Mucosa of descending colon (tissue), 3 donors: ENCODE data around the gene ARL6. TPM values are rescaled to one million over a fixed set of nuclear protein-coding genes. Genes with fewer than 3 reads are reported as not detected.

Experiments
- ATAC-seq: fragments of 200-7000 bp; cut with Tn5 transposase; one replicate; pipeline ENCODE4 v1.9.1; 2020; ENCODE audit warnings: mild to moderate bottlenecking, moderate library complexity
- DNase-seq, 3 donors: peaks; one replicate each; pipeline ENCODE4 v3.0.0-alpha.2; 2020
- H3K36me3 ChIP-seq: fragments of 200-600 bp; one replicate; pipeline ENCODE4 v1.8.0; 2021; ENCODE audit warnings: low read depth, mild to moderate bottlenecking
- H3K4me1 ChIP-seq: fragments of 200-600 bp; one replicate; pipeline ENCODE4 v1.8.0; 2021; ENCODE audit warnings: low read depth, mild to moderate bottlenecking
- H3K4me3 ChIP-seq: fragments of 200-600 bp; one replicate; pipeline ENCODE4 v1.8.0; 2021; ENCODE audit warnings: mild to moderate bottlenecking
- H3K9me3 ChIP-seq: fragments of 200-600 bp; one replicate; pipeline ENCODE4 v1.8.0; 2021; ENCODE audit warnings: mild to moderate bottlenecking
- CTCF ChIP-seq: fragments of 200-600 bp; IDR thresholded peaks from one replicate; pipeline ENCODE4 v1.8.0; 2022; ENCODE audit warnings: antibody characterized with exemption, mild to moderate bottlenecking
- intact Hi-C, 2 donors: fragments of 100-400 bp; cut with DNase I in 1 of 2; cut with micrococcal nuclease in 1 of 2; formaldehyde crosslinking; loops; one replicate each; pipeline versions ENCODE4 v1.11.0 to v1.11.1; 2022; cut with DNase I, micrococcal nuclease
- total RNA-seq, 3 donors: library from RNA; stranded (reverse); fragmentation: NEBNext Ultra II Directional in 2 of 3; extraction: Animal tissue kit (Norgen Biotek cat#: 25700) in 2 of 3; gene quantifications; one replicate each; pipeline versions ENCODE4 v1.2.1 to v1.2.4, GENCODE V29; 2021 to 2023
- donor health status: DM: no; HTN: no; CAD: no; lungs with moderate emphysema.
- donor health status: DM: no; HTN: no; CAD: no.
- donor health status: DM: no; HTN: yes; CAD: no.

ARL6 gene
- total RNA-seq, 3 donors from 2014 or later = 2.2 to 6.5 (median 3.7) TPM

DNA sequence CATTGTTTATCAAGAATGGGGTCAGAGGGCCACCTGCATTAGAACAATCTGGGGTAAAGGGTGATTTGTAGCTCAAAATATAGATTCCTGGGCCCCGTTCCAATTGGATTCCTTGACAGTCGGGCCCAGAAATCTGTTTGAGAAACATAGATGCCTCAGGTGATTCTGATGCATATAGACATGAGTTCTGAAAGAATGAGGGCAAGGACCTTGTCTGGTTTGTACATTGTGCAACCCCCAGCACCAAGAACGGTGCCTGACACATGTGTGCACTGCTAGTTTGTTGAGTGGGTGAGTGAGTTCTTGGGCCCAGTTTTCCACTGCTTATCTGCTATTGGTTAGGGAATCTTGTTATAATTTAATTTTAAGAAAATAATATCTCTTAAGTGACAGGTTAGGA, 73.8 kb downstream of the ARL6 start:
- Histone ChIP-seq H3K36me3 (no peaks in the 10 kb centered on the region), H3K4me3 (no peak overlapping the region), H3K9me3 (no peaks in the 10 kb centered on the region), H3K4me1 (no peaks in the 10 kb centered on the region)
- DNase-seq = no peak
- no peak for ATAC-seq
- TF ChIP-seq CTCF = no peak
- intact Hi-C loops = no loop called here

DNA sequence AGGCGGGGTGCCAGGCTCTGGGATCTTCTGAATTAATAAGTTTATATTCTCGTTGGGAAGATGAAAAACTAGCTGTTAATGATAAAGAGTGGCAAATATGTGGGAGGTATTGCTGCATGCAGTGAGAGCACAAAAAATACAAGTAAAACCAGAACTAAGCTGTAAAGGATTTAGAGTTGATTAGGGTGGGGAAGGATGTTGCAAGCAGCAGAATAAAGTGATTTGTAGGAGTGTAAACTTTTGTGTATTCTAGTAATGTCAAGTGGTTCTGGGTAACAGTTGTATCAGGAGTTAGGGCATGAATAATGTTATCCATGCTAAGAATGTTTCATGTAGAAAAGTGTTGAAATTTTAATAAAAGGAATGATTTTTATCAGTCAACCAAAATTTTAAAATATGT, 75.4 kb downstream of the ARL6 start:
- H3K4me3 ChIP-seq = no peak overlapping the region
- no peak for ATAC-seq
- intact Hi-C loops = no loop called here
- DNase-seq = no peak
- H3K36me3 ChIP-seq = no peaks in the 10 kb centered on the region
- H3K4me1 ChIP-seq = no peaks in the 10 kb centered on the region
- no peak for TF ChIP-seq CTCF
- H3K9me3 ChIP-seq = no peaks in the 10 kb centered on the region

- Histone ChIP-seq H3K9me3 (no peaks in the 10 kb centered on the region), H3K4me3 (no peak overlapping the region), H3K36me3 (no peaks in the 10 kb centered on the region), H3K4me1 (no peaks in the 10 kb centered on the region)
- intact Hi-C loops = no loop called here
- no peak for ATAC-seq
- no peak for TF ChIP-seq CTCF
- DNase-seq = no peak
These were observed 76.7 kb downstream of the ARL6 start for GRCh38 chr3:97841304-97841703.

DNA sequence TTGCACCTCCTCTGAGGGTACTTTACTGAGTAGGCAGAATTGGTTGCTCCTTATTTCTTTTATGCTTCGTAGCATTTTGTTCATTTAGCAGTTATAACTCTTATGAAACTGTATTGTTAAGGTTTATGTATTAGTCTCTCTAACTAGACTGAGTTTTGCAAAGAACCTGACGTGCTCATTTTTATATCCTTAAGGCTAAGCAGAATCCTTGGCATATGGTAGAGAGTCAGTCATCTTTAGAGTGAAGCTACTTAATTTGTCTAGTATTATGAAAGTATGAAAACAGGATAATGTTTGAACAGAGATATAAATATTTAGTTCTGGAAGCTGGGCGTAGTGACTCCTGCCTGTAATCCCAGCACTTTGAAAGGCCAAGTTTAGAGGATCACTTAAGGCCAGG, 77.4 kb downstream of the ARL6 start:
- no peak for ATAC-seq
- Histone ChIP-seq H3K9me3 (no peaks in the 10 kb centered on the region), H3K4me1 (no peaks in the 10 kb centered on the region), H3K36me3 (no peaks in the 10 kb centered on the region), H3K4me3 (no peak overlapping the region)
- intact Hi-C loops = no loop called here
- TF ChIP-seq CTCF = no peak
- no peak for DNase-seq

- Histone ChIP-seq H3K36me3 (no peaks in the 10 kb centered on the region), H3K4me1 (no peaks in the 10 kb centered on the region), H3K9me3 (peaks cover 1% of the 10 kb centered on the region), H3K4me3 (no peak overlapping the region)
- DNase-seq (no peak), ATAC-seq (no peak)
- no peak for TF ChIP-seq CTCF
- intact Hi-C loops = no loop called here
These were observed 84.2 kb downstream of the ARL6 start for GRCh38 chr3:97848779-97849178.

Other genes starting within 250 kb of the ARL6 start
- 10 to 100 TPM; 13.6 to 71.6 (median 14.5) TPM for gene CRYBG3, start 57.3 kb downstream of the ARL6 start, total RNA-seq
- gene RIOX2, start 207.7 kb downstream of the ARL6 start, total RNA-seq = 10 to 100 TPM; 13.5 to 20.8 (median 20.7) TPM